GM18907 (cell line): ENCODE measurements around the gene THSD4.

Experiments
- ATAC-seq: cut with Tn5 transposase; IDR thresholded peaks from one replicate; pipeline ENCODE4 v1.9.1; 2021; ENCODE audit warnings: mild to moderate bottlenecking, moderate library complexity; ENCODE audit not compliant: unreplicated experiment

Gene THSD4

GRCh38 chr15:71781179-71781964 lies 666.1 kb downstream of the THSD4 start:
- ATAC-seq: no peak

DNA sequence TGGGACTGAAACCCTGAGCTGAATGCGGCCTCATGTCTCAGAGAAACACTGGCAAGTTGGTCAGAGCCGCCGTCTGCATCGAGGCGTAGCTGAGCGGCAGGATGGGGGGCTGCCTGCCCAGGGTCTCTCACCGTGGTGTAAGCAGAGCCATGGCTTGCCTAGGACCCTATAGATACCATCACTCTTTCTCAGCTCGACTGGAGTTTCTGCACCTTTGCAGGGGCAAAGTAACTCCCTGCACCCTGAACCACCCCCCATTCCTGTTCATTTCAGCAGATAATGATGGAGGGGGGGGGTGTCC lies 666.6 kb downstream of the THSD4 start:
- no peak for ATAC-seq

DNA sequence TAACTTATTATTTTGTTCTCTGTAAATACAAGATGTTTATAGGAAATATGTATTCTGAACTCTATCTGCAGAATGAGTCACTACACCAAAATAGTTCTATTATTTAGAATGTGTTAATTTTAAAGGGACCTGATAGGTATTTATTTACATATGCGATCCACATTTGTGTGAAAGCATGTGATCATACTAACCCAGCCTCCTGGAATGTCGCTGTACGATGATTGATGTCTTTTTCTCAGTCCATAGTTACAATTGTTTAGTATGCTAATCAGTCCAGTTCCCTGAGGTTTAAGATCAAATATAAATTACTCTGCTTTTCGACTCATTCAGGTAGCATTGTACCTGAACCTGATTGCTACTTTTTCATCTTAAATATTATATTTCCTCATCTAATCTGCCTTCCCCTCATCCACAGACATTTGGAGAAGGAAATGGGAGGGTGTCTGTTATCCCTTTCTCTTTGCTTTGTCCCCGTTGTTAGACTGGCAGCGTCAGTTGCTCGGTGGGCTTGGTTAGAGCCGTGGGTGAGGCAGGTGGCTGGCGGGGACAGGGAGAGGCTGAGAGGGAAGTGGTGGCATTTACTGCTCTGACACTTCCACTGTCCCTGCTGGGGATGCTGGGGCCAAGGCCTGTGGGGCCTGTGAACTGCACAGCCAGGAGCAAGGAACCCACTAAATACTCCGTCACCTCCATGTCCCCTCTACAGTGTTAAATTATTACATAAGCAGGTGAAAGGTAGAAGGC lies 667.3 kb downstream of the THSD4 start:
- no peak for ATAC-seq

DNA sequence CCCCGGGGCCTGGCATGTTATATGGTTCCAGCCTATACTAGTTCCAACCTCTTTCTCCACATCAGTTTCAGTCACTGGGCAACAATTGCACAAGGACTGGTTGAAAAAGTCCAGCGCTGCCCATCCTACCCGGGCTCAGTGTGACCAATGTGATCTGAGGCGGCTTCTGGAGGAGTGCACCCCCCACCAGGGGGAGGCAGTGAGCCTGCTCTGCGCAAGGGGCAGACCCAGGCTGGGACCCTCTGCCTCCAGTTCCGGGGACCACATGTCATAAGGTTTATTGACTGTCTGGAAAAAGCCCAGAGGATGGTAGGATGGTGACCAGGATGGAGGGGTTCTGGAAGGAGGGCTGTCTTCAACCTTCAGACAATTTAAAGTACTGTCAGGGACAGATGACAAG lies 669.4 kb downstream of the THSD4 start:
- ATAC-seq: no peak

DNA sequence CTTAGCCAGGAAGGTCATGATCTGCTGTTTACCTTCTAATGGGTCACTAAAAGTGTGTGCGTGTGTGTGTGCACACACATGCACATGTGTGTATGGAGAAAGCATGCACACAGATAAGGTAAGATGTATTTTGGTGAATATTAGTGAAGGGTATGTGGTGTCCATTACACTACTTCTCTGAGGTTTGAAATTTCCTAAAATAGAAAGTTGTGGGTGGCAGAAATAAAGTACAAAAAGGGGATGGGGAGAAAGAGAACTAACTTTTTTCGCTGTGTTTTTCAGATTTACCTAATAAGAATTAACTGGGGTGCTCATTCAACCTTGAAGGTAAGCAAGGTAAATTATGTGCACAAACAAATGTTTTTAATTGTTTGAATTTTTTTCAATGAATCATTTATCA lies 670.7 kb downstream of the THSD4 start:
- ATAC-seq: no peak

DNA sequence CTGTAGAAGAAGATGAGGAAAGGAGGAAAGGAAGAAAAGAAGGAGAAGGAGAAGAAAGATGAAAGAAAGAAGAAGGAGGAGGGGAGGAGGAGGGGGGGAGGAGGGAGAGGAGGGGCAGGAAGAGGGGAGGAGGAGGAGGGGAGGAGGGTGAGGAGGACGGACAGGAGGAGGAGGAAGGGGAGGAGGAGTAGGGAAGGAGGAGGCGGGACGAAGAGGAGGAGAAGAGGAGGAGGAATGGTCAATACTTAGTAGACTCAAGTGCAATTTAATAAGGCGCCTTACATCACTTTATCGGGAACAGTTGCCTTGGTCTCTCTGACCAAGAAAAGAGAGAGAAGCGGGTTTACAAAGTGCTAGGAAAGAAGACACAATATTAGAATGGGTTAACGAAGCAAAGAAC lies 671.4 kb downstream of the THSD4 start:
- no peak for ATAC-seq

DNA sequence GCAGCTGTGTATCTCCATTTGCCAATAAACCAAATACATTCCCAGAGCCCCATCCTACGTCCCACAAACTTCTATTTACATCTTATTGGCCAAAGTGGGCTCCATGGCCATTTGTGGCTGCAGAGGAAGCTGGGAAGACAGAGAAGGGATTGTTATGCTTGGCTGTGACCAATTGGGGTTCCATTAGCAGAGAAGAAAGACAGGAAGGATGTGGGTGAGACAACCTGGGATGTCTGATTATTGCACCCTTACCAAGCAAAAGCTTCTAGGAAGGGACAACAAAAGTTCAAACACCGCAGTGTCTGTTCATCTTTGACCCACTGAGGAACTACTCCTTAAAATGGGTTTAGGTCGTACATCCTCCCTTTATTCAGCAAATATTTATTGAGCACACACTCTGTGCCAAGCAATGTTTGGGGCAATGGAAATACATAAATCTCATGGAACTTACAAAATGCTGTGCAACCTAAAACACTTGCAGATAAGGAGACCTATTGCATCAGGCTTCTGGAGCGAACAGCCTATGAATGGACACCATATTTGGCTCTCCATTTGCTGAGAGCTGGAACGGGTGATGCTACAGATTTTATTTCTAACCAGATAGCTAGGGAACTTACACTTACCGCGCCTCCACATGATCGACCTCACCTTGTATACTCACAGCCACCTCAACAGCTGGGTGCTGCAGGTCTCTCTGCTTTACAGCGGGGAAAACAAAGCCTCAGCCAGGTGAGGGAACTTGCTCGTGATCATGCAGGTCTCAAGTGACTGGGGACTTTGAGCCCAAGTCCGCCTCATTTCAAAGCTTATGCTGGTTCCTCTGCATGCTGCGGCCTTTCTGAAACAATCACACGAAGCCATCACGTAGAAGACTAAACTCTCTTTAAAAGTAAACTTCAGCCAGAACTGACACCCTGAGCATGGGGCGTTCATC lies 673.6 kb downstream of the THSD4 start:
- no peak for ATAC-seq

GRCh38 chr15:71789616-71790015 lies 674.3 kb downstream of the THSD4 start:
- no peak for ATAC-seq

DNA sequence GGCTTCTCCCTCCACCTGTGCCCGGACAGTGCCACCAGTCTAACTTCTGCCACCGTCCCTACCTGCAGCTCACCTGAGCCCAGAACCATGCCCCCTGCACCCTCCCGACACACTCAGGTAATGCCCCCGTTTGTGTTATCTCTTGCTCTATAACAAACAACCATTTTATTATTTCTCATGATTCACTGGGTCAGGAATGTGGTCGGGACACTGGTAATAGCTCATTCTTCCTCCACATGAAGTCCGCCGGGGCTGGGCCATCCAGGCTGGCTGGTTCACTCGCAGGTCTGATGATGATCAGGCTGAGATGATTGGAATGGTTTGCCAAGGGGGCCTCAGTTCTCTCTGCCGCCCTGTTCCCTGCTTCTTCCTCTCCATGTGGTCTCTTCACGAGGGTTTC lies 674.8 kb downstream of the THSD4 start:
- ATAC-seq: no peak

DNA sequence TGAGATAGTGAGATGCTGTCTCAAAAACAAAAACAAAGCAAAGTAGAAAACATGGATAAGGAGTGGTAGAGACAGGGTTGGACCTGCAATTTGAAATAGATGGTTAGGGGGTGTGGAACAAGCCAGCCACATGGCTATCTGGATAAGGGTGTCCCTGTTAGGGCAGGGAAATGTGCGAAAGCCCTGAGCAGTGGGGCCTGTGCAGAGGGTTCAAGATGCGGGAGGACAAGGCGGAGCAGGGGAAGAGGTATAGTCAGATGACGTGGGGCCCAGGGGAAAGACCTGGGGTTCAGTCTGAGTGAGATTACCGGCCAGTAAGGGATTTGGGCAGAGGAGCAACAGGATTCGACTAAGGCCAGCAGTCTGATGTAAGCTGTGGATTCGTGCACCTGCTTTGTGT lies 676.7 kb downstream of the THSD4 start:
- ATAC-seq: no peak

DNA sequence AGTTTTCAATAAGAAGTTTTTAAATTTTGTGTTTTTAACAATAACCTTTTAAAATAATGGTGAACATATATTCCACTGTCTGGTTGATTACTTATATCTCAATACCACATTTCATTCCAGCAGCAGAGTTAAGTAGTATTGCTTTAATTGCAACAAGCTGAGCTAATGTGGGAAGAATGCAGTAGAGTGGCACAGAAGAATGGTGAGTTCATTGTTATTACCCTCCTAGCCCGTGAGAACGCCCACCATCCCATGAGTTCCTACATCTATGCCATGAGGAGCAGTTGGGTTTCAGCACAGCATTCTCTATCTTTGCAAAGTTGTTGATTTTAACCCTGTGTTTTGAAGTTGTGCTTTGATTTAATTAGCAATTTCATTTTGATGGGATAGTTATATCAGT lies 677.2 kb downstream of the THSD4 start:
- no peak for ATAC-seq

DNA sequence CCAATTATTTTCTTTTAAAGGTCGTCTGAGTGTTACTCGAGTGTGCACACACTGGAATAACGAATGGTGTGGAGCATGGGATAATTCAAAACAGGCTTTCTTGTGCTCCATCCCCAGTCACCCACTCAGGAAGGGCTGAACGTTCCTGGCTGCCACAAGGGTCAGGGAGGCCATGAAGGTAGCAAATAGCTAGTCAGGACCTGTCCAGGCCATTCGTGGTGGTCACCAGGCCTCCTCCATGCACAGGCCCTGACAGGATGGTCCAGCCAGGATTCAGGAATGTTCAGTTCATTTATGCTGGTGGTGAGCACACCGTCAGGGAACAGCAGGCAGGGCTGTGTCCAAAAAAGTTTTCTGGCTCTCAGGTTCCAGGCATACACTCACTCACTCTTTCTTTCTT lies 683.4 kb downstream of the THSD4 start:
- ATAC-seq: no peak

- ATAC-seq: no peak
Observed at GRCh38 chr15:71800190-71800589, 684.9 kb downstream of the THSD4 start.

GRCh38 chr15:71800835-71801745 lies 685.8 kb downstream of the THSD4 start:
- no peak for ATAC-seq

DNA sequence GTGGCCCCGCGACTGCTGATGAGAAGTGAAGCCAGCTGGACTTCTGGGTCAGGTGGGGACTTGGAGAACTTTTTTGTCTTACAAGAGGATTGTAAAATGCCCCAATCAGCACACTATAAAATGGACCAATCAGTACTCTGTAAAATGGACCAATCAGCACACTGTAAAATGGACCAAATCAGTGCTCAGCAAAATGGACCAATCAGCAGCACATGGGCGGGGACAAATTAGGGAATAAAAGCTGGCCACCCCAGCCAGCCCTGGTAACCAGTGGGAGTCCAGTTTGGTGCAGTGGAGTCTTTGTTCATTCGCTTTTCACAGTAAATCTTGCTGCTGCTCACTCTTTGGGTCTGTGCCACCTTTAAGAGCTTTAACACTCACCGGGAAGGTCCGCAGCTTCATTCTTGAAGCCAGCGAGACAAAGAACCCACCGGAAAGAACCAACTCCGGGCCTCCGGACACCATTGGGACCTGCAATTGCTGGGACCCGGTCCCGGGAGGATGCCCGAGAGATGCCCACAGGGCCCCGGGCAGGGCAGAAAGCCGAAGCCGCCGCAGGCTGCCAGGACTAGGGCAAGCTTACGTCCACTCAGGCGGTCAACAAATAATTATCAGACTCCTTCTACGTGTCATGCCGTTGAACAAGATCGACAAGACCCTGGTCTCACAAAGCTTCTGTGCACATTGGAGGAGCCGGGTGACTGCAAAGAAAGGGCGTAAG lies 686.8 kb downstream of the THSD4 start:
- ATAC-seq: no peak

DNA sequence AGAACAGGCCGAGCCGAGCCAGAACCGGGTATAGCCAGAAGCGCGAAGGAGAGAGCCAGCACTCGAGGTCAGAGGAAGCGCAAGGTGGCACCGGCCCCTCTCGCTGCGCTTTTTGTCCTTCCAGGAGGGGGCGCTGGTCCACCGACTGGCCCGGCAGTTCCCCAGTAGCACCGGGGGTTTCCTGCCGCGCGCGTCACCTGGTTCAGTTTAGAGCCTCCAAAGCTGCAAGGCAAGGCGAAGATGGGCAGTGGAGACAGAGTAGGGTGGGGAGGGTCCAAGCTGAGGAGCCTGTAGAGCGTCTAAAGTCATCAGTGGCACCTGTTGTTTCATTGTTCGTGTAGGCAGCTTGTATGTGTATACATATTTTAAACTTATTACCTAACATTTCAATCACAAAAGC lies 687.5 kb downstream of the THSD4 start:
- no peak for ATAC-seq

GRCh38 chr15:71804226-71804625 lies 689.0 kb downstream of the THSD4 start:
- no peak for ATAC-seq

GRCh38 chr15:71804695-71805470 lies 689.6 kb downstream of the THSD4 start:
- ATAC-seq: no peak

DNA sequence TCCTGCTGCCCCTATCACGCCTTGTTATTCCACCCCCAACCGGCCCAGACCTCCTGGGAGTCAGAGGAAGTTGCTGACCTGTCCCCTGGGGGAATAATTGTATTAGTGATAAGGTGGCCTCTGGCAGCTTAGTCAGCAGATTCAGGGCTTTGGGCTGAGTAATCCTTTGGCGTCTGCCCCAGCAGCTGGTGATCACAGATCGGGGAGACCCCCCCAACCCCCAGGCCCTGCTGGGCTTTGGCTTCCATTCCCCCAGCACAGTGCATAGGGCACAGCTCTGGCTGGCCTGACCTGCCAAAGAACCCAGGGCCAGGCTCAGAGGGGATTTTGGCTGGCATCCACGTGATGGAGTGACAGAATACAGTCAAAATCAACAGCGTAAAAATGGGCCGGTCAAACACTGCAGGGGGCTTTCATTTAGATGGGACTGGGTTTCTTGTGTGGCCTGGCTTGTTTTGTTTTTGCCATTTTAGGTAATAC lies 691.2 kb downstream of the THSD4 start:
- no peak for ATAC-seq
